ENCODE data around the gene XYLT1.

XYLT1 gene

GRCh38 chr16:17370731-17371285 lies 100.0 kb downstream of the XYLT1 start:
- DNase-seq: no peak

GRCh38 chr16:17370223-17370707 lies 100.5 kb downstream of the XYLT1 start:
- peak in 1 of 2 experiments; percentile 35 for DNase-seq

- DNase-seq: peak; percentile 89 to 92
These were observed 101.1 kb downstream of the XYLT1 start for GRCh38 chr16:17369421-17370222.

GRCh38 chr16:17368951-17369350 lies 101.8 kb downstream of the XYLT1 start:
- DNase-seq: no peak

DNA sequence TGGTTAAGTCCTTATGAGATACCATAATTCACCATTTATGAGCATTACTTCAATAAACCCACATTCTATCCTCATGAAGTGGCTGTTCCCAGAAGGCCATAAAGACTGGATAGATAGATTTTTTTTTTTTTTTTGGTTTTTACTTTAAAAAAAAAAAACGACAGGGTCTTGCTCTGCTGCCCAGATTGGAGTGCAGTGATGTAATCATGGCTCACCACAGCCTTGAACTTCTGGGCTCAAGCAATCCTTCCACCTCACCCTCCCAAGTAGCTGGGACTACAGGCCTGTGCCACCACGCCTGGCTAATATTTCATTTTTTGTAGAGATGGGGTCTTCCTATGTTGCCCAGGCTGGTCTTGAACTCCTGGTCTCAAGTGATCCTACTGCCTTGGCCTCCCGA lies 102.3 kb downstream of the XYLT1 start:
- DNase-seq: no peak

- no peak for DNase-seq
These were observed 102.8 kb downstream of the XYLT1 start for GRCh38 chr16:17367923-17368322.

GRCh38 chr16:17367036-17367435 lies 103.7 kb downstream of the XYLT1 start:
- no peak for DNase-seq

- no peak for DNase-seq
These were observed 104.3 kb downstream of the XYLT1 start for GRCh38 chr16:17366299-17366961.

- no peak for DNase-seq
These were observed 105.0 kb downstream of the XYLT1 start for GRCh38 chr16:17365591-17366298.

GRCh38 chr16:17365211-17365541 lies 105.6 kb downstream of the XYLT1 start:
- no peak for DNase-seq

- DNase-seq: no peak
These were observed 106.2 kb downstream of the XYLT1 start for GRCh38 chr16:17364319-17365210.

DNA sequence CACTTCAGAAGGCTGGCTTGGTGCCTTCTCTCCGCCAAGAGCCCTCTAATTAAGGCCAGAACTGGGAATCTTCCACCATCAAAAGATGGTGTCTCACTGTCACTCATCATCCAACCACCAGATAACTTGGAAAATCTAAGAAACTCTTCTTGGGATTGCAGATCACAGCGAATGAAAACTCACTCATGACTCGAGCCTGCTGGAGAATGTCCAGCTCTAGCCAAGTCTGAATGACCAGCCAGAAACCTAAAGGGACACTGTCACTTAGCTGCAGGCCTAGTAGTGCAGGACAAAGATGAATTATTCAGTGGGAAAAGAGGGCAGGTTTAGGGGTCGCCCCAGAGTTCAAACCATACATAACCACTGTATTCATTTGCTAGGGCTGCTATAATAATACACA lies 107.8 kb downstream of the XYLT1 start:
- DNase-seq: no peak

DNA sequence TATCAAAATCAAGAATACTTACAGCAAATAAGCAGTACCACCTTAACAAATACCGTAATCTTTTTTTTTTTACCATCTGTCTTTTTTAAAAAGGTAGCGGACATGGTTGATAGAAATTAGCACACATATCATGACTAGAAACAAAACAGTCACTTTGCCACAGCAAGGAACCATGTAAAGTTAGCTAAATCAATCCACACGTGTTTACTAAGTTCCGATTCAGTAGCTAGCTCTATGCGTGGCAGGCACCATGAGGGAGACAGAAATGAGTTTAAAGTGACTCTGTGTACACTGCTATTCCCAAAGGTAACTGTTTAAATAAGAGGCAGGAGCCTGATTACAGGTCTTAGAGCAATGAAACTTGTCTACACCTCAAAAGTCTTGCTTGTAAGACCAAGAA lies 108.6 kb downstream of the XYLT1 start:
- DNase-seq: no peak

- no peak for DNase-seq
These were observed 110.1 kb downstream of the XYLT1 start for GRCh38 chr16:17360693-17361122.

DNA sequence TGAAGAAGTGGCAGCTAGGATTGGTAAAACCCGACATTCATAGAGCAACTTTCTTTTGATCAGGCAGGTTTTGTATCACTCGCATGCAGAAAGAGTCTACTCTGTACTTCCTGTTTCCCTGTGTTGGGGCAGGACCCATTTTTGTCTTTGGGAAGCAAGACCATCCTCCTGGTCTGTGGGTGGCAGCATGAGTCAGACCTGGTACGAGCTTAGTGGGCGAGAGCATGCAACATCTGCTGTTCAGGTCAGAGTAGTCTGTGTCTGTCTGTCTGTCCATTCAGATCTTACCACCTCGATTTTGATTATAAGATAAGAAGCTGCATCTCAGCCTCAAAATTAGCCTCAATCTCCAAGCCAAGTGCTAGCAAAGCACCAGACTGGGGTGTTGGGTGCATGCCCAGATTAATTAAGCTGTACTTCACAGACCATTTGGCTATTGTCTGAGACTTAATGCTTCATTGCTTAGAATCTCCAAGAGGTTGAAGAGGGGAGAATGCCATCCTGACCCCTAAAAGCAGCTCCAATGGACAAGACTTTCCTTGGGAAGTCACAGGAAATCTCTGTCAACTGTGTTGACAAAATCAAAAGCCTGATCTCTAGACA lies 110.9 kb downstream of the XYLT1 start:
- DNase-seq: peak; percentile 20 to 43

DNA sequence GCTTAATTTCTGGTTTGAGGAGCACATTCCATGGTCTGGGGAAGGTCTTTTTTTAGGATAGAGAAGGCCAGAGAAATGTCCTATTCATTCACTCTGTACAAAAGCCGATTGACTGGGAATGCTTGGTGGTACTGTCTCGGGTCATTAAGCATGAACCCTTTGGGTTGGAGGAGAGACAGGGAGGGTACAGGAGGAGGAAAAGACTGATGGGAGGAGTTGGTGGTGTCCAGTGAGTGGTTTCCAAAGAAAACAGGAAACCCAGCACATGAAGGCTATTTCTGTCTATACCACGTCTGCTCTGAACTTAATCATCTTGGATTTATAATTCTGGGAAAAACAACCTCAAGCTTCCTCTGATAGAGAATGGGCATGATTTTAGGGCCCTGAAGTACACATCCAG lies 111.9 kb downstream of the XYLT1 start:
- DNase-seq: no peak

- no peak for DNase-seq
These were observed 112.4 kb downstream of the XYLT1 start for GRCh38 chr16:17358355-17358754.

GRCh38 chr16:17357307-17358062 lies 113.3 kb downstream of the XYLT1 start:
- no peak for DNase-seq

GRCh38 chr16:17356243-17356933 lies 114.4 kb downstream of the XYLT1 start:
- no peak for DNase-seq

DNA sequence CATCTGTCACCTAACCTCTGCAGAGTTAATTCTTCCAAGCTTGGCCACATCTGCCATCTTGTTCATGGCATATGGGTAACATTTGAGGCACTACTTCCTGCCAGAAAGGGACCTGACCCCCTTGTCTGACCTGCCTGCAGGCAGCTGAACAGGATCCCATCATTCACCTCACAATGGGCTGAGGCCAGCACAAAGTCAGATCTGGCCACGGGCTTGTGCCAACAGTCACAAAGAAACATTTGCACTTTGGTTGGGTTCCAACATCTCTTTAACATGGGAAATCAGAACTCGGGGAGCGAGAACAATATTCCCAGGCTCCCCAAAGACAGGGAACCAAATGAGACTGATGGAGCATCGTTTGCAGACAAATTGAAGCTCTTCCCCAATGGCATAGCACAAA lies 116.1 kb downstream of the XYLT1 start:
- no peak for DNase-seq
